CD4-positive, alpha-beta T cell treated with Interferon gamma for 1 hour (primary cell): ENCODE results near the gene DDX11.
"Not testable (repeated sequence)": the region's sequence is repeated elsewhere in the genome, so short reads cannot be mapped to it uniquely, and the experiment has no call there.

ENCODE experiments used
- DNase-seq: peaks from one replicate; pipeline ENCODE4 v3.0.0-alpha.2; 2020

DDX11 gene

DNA sequence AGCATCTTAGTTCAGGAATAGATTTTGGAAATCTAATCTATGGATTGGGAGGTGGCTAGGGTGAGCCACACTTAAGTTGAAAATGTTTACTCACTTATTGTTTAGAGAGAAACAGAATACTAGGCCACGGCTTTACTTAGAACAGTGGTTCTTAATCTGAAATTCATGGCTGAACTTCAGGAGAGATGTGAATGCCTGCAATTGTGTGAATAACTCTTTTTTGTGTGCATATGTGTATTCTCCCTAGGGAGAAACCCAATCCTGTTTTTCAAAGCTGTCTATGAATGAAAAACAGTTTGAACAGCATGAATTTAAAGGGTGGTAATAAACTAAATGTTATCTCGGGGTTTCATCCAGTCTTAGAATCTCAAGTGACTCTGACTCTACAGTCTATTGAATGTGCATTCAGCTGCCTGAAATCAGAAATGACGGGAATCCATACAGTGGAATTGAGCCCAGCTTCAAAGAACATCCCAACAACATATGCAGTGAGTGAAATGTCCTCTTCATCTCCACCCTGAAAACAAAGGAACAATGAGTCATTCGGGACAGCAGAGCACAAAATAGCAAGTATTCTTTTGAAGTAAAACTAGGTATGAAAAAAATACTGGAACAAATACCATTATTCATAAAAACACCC lies 53.7 kb downstream of the DDX11 start:
- not testable (repeated sequence) for DNase-seq

- DNase-seq = not testable (repeated sequence)
Measured at GRCh38 chr12:31136581-31136980, 62.9 kb downstream of the DDX11 start.

DNA sequence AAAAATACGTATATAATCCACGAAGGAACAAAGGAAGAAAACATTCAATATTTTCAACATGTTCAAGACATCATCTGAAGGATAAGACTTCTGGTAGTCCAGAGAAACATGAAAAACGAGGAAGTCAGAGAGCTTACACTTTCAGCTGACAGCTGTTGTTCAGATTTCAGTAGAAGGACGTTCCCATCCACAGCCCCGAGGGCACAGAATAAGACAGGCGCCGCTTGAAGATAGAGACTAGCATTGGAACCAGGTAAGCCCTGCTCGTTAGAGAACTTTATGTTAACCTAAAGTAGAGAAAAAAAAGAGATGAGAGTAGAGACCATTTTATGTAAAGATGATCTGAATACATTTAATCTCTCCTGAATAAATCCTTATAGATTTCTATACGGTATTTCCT lies 71.1 kb downstream of the DDX11 start:
- not testable (repeated sequence) for DNase-seq

- not testable (repeated sequence) for DNase-seq
Measured at GRCh38 chr12:31145296-31145695, 71.6 kb downstream of the DDX11 start.

- DNase-seq = not testable (repeated sequence)
Measured at GRCh38 chr12:31147415-31147814, 73.8 kb downstream of the DDX11 start.

DNA sequence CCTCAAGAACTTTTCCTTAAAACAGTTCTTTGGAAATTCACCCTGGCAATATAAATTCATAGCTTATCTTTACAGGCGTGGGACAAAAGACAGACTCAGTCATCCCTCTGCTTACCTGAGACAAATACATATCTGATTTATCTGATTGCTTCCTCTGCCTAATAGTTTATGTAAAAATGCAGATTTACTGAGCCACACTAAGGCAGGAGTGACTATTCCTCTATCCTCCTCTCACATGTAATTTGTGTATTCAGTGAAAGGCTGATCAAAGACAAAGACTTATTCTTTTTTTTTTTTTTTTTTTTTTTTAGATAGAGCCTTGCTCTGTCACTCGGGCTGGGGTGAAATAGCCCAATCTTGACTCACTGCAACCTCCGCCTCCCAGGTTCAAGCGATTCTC lies 77.1 kb downstream of the DDX11 start:
- not testable (repeated sequence) for DNase-seq
